ENCODE measurements around the gene TXLNG. TPM values are rescaled to one million over a fixed set of nuclear protein-coding genes. Genes with fewer than 3 reads are reported as not detected.

Gene TXLNG
- total RNA-seq, 2 experiments from 2014 or later, result 17.3 to 18.8 TPM

DNA sequence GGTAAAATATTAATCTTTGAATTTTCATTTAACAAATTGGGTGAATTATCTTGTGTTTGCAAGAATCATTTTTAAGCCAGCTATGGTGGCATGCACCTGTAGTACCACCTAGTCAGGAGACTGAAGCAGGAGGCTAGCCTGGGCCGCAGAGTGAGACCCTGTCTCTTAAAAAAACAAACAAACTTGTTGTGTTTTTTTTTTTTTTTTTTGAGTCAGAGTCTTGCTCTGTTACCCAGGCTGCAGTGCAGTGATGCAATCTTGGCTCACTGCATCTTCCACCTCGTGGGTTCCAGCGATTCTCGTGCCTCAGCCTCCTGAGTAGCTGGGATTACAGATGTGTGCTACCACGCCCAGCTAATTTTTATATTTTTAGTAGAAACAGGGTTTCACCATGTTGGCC lies 2.2 kb downstream of the TXLNG start:
- TF ChIP-seq, protein P1, sequence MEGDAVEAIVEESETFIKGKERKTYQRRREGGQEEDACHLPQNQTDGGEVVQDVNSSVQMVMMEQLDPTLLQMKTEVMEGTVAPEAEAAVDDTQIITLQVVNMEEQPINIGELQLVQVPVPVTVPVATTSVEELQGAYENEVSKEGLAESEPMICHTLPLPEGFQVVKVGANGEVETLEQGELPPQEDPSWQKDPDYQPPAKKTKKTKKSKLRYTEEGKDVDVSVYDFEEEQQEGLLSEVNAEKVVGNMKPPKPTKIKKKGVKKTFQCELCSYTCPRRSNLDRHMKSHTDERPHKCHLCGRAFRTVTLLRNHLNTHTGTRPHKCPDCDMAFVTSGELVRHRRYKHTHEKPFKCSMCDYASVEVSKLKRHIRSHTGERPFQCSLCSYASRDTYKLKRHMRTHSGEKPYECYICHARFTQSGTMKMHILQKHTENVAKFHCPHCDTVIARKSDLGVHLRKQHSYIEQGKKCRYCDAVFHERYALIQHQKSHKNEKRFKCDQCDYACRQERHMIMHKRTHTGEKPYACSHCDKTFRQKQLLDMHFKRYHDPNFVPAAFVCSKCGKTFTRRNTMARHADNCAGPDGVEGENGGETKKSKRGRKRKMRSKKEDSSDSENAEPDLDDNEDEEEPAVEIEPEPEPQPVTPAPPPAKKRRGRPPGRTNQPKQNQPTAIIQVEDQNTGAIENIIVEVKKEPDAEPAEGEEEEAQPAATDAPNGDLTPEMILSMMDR (IDR thresholded peaks at IDR 0.05), result no peak
- intact Hi-C loops (cut with micrococcal nuclease), result loop anchor here (10.0 kb wide), 1 partner anchor 74 kb away; the partner anchor contains the start of genes CTPS2 and SYAP1
- Mint-ChIP-seq H3K36me3 (ENCODE audit: low read depth) (peaks cover 11% of the 10 kb centered on the region), H3K9me3 (no peaks in the 10 kb centered on the region), H3K4me1 (ENCODE audit: low read depth) (peaks cover 9% of the 10 kb centered on the region), H3K4me3 (peak overlapping the region; percentile 77), H3K27ac (peak overlapping the region; percentile 73), H3K27me3 (no peaks in the 10 kb centered on the region)
- ChIA-PET POLR2A (interaction anchor here (1.5 kb wide), 2 partner anchors 12 to 14 kb away, joined by 4 read pairs; no protein-coding TSS in a partner anchor), CTCF (no interaction called here)
- no peak for ATAC-seq
- peak; percentile 15 for DNase-seq

DNA sequence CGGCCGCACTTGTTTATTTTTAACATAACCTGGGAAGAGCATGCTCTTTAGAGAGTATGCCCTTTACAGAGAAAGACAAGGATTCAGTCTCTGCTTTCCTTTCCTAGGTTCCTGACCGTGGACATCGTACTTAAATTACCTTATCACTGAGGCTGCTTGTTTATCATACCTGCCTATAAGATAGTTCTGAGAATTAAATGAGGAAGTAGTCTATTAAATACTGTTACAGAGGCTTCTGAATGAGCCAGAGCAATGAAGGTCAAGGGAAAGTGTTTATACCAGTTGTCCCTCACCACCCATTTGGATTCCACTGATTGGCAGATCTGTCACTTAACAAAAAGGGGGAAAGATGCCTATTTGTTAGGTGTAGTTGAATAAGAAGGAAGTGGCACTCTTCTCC lies 10.0 kb downstream of the TXLNG start:
- no peak for ATAC-seq
- H3K9me3 Mint-ChIP-seq, result no peaks in the 10 kb centered on the region
- peaks cover 13% of the 10 kb centered on the region for H3K36me3 Mint-ChIP-seq (ENCODE audit: low read depth)
- ChIA-PET CTCF (interaction anchor here (0.6 kb wide), 1 partner anchor 11 kb away, joined by 3 read pairs; no protein-coding TSS in a partner anchor), POLR2A (interaction anchor here (2.1 kb wide), 1 partner anchor 9 kb away, joined by 8 read pairs; no protein-coding TSS in a partner anchor)
- intact Hi-C loops (cut with micrococcal nuclease), result no loop called here
- H3K27me3 Mint-ChIP-seq, result no peaks in the 10 kb centered on the region
- no peak for DNase-seq
- H3K27ac Mint-ChIP-seq, result no peak overlapping the region
- TF ChIP-seq, protein P1 (IDR thresholded peaks at IDR 0.05), result no peak
- no peaks in the 10 kb centered on the region for H3K4me1 Mint-ChIP-seq (ENCODE audit: low read depth)
- no peak overlapping the region for H3K4me3 Mint-ChIP-seq

DNA sequence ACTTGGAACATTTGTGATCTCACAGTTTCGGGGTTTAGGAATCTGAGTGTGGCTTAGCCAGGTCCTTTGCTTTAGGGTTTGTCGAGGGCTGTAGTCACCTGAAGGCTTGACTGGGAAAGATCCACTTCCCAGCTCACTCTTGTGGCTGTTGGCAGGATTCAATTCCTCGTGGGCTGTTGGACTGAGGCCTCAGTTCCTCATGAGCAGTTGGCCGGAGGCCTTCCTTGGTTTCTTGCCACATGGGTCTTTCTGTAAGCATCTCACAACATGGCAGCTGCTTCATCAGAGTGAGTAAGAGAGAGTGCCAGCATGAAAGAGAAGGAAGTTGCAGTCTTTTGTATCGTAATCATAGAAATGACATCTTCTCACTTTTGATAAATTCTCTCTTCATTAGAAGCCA lies 11.1 kb downstream of the TXLNG start:
- Mint-ChIP-seq H3K9me3 (no peaks in the 10 kb centered on the region), H3K4me3 (no peak overlapping the region), H3K27ac (no peak overlapping the region), H3K27me3 (no peaks in the 10 kb centered on the region), H3K36me3 (ENCODE audit: low read depth) (peaks cover 13% of the 10 kb centered on the region), H3K4me1 (ENCODE audit: low read depth) (no peaks in the 10 kb centered on the region)
- ATAC-seq (no peak), DNase-seq (no peak)
- POLR2A ChIA-PET, result interaction anchor here (1.3 to 2.1 kb wide), 2 partner anchors 10 to 11 kb away, joined by 5 to 8 read pairs; no protein-coding TSS in a partner anchor
- intact Hi-C loops (cut with micrococcal nuclease), result no loop called here
- TF ChIP-seq, protein P1 (IDR thresholded peaks at IDR 0.05), result no peak
- CTCF ChIA-PET, result no interaction called here

DNA sequence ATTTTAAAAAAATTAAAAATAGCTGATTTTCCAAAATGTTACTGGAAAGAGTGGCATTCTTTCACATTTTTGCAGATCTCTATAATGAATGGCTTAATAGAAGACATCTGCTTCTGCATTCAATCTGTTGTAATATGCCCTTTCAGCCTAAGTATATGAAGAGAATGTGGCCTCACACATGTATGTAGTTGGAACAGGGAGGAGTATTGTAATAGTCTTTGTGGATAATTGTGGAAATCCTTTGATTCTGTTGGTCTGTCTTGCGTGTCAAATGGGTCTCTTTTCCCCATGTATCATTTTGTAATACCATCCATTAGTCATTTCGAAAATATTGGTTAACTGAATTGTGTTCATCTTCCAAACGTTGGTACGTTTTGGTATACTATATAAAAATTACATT lies 11.6 kb downstream of the TXLNG start:
- TF ChIP-seq, protein P1 (IDR thresholded peaks at IDR 0.05), result no peak
- intact Hi-C loops (cut with micrococcal nuclease), result no loop called here
- Mint-ChIP-seq H3K4me3 (no peak overlapping the region), H3K27ac (peak overlapping the region; percentile 46), H3K9me3 (no peaks in the 10 kb centered on the region), H3K4me1 (ENCODE audit: low read depth) (no peaks in the 10 kb centered on the region), H3K27me3 (no peaks in the 10 kb centered on the region), H3K36me3 (ENCODE audit: low read depth) (peaks cover 15% of the 10 kb centered on the region)
- CTCF ChIA-PET, result no interaction called here
- DNase-seq, result no peak
- ATAC-seq, result no peak
- POLR2A ChIA-PET, result interaction anchor here (1.3 to 2.1 kb wide), 2 partner anchors 10 to 11 kb away, joined by 5 to 8 read pairs; no protein-coding TSS in a partner anchor

DNA sequence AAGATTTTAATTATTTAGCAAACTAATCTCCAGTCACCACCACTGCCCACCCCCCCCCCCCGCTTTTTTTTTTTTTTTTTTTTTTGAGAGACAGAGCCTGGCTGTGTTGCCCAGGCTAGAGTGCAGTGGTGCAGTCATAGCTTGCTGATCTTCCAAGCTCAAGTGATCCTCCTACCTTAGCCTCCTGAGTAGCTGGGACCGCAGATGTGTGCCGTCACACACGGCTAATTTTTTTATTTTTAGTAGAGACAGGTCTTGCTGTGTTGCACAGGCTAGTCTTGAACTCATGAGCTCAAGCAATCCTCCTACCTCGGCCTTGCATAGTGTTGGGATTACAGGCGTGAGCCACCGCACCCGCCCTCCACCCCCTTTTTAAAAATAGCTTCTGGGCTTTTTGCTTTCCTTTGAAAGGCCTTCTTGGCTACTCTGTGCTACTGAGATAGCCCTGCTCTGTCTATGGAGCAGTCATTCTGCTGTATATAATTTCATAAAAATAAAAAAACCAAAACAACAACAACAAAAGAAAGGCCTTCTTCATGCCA lies 18.7 kb downstream of the TXLNG start:
- CTCF ChIA-PET, result no interaction called here
- TF ChIP-seq, protein P1 (IDR thresholded peaks at IDR 0.05), result no peak
- no peak overlapping the region for H3K4me3 Mint-ChIP-seq
- POLR2A ChIA-PET, result no interaction called here
- intact Hi-C loops (cut with micrococcal nuclease), result no loop called here
- ATAC-seq, result no peak
- peaks cover 17% of the 10 kb centered on the region for H3K4me1 Mint-ChIP-seq (ENCODE audit: low read depth)
- no peaks in the 10 kb centered on the region for H3K27me3 Mint-ChIP-seq
- H3K9me3 Mint-ChIP-seq, result no peaks in the 10 kb centered on the region
- peaks cover 9% of the 10 kb centered on the region for H3K36me3 Mint-ChIP-seq (ENCODE audit: low read depth)
- no peak for DNase-seq
- H3K27ac Mint-ChIP-seq, result no peak overlapping the region
